Natural killer cell (primary cell): ENCODE results near the gene P2RX6. TPM values are rescaled to one million over a fixed set of nuclear protein-coding genes. Genes with fewer than 3 reads are reported as not detected.

ENCODE experiments used
- ATAC-seq, 3 donors: fragments of 150-1000 bp in 2 of 3; fragments of 200-7000 bp in 1 of 3; cut with Tn5 transposase; 1 replicate in 1 of 3; 2 replicates in 2 of 3; pipeline ENCODE4 v1.10.0; 2021; ENCODE audit warnings: mild to moderate bottlenecking in 2 of 3, moderate library complexity in 2 of 3
- DNase-seq, 2 donors: peaks; one replicate each; pipeline versions ENCODE4 v3.0.0 to v3.0.0-alpha.2; 2013 to 2021; ENCODE audit warnings: mixed read lengths in 1 of 2
- H3K27ac ChIP-seq: one replicate; pipeline ENCODE4 v1.5.1; 2013; ENCODE audit warnings: mild to moderate bottlenecking, low read length
- H3K27me3 ChIP-seq: one replicate; pipeline ENCODE4 v1.6.1; 2013; ENCODE audit warnings: low read length; ENCODE audit not compliant: control insufficient read depth, insufficient read depth
- H3K36me3 ChIP-seq: one replicate; pipeline ENCODE4 v1.6.1; 2013; ENCODE audit warnings: low read length; ENCODE audit not compliant: control insufficient read depth, insufficient read depth
- H3K4me1 ChIP-seq: one replicate; pipeline ENCODE4 v1.6.1; 2013; ENCODE audit warnings: low read length; ENCODE audit not compliant: control insufficient read depth, insufficient read depth
- H3K4me3 ChIP-seq: one replicate; pipeline ENCODE4 v1.5.1; 2013; ENCODE audit warnings: low read length
- H3K9me3 ChIP-seq: one replicate; pipeline ENCODE4 v1.6.1; 2013; ENCODE audit warnings: low read length; ENCODE audit not compliant: control insufficient read depth, insufficient read depth
- H3K27ac Mint-ChIP-seq, 2 donors: one replicate each; pipeline ENCODE4 v1.8.0; 2022; ENCODE audit warnings: mild to moderate bottlenecking in 2 of 2, mixed read lengths in 2 of 2, moderate library complexity in 1 of 2
- H3K27me3 Mint-ChIP-seq, 2 donors: one replicate each; pipeline ENCODE4 v1.8.0; 2022; ENCODE audit warnings: low read depth in 2 of 2, mixed read lengths in 2 of 2
- H3K36me3 Mint-ChIP-seq: one replicate; pipeline ENCODE4 v1.8.0; 2022; ENCODE audit warnings: mixed read lengths
- H3K4me1 Mint-ChIP-seq, 2 donors: one replicate each; pipeline ENCODE4 v1.8.0; 2022; ENCODE audit warnings: mixed read lengths in 2 of 2
- H3K4me3 Mint-ChIP-seq: one replicate; pipeline ENCODE4 v1.8.0; 2022; ENCODE audit warnings: mild to moderate bottlenecking, moderate library complexity, mixed read lengths
- H3K9me3 Mint-ChIP-seq, 2 donors: one replicate each; pipeline ENCODE4 v1.8.0; 2022; ENCODE audit warnings: mixed read lengths in 2 of 2
- CTCF ChIP-seq: fragments of 200-600 bp; IDR thresholded peaks from one replicate; pipeline ENCODE4 v1.8.0; 2022; ENCODE audit warnings: antibody characterized with exemption
- WGBS: methylation state at CpG from one replicate; pipeline ENCODE4 v1.1.7; 2013; ENCODE audit warnings: missing lambda C conversion rate; ENCODE audit not compliant: insufficient coverage; 5-methylcytosine and 5-hydroxymethylcytosine counted together
- intact Hi-C: fragments of 100-400 bp; cut with micrococcal nuclease; formaldehyde crosslinking; loops from one replicate; pipeline ENCODE4 v1.14.2; 2022
- total RNA-seq, 4 donors: library from RNA; stranded (reverse); fragments of 120-200 nt in 1 of 4; gene quantifications; one replicate each; pipeline versions ENCODE4 v1.2.3 to v1.2.4, GENCODE V29; 2013 to 2022

Gene P2RX6
- total RNA-seq, 3 donors from 2014 or later (not counting 1 experiment from before 2014, with no cell fraction given) = 0.14 to 0.93 (median 0.18) TPM

GRCh38 chr22:20979940-20980453 is 35.0 kb upstream of the P2RX6 start:
- Histone ChIP-seq H3K27me3 (no peaks in the 10 kb centered on the region), H3K4me3 (no peak overlapping the region), H3K27ac (no peak overlapping the region), H3K36me3 (no peaks in the 10 kb centered on the region), H3K9me3 (peaks cover 6% of the 10 kb centered on the region), H3K4me1 (peaks cover 32% of the 10 kb centered on the region)
- DNase-seq = no peak
- H3K27me3 Mint-ChIP-seq = no peaks in the 10 kb centered on the region
- peaks cover 2 to 3% of the 10 kb centered on the region in 2 donors for H3K9me3 Mint-ChIP-seq
- no peak for ATAC-seq
- 80% methylated on average over 12 of the region's 13 CpGs for WGBS
- peaks cover 27 to 46% of the 10 kb centered on the region in 2 donors for H3K4me1 Mint-ChIP-seq
- TF ChIP-seq CTCF = no peak
- H3K4me3 Mint-ChIP-seq = peak overlapping the region; percentile 30
- H3K36me3 Mint-ChIP-seq = no peaks in the 10 kb centered on the region
- peak overlapping the region; percentile 77 to 92 for H3K27ac Mint-ChIP-seq
- intact Hi-C loops = loop anchor here (2.0 kb wide), 1 partner anchor 53 kb away; no protein-coding TSS in a partner anchor

- peaks cover 6% of the 10 kb centered on the region for H3K9me3 ChIP-seq
- DNase-seq (no peak), ATAC-seq (no peak)
- peak overlapping the region; percentile 25 for H3K4me3 Mint-ChIP-seq
- no peaks in the 10 kb centered on the region for H3K27me3 Mint-ChIP-seq
- H3K27me3 ChIP-seq = no peaks in the 10 kb centered on the region
- WGBS = 99% methylated on average over 4 of the region's 4 CpGs
- no peak overlapping the region for H3K4me3 ChIP-seq
- peaks cover under 1% of the 10 kb centered on the region for H3K36me3 ChIP-seq
- intact Hi-C loops = loop anchor here (2.0 kb wide), 1 partner anchor 54 kb away; no protein-coding TSS in a partner anchor
- H3K36me3 Mint-ChIP-seq = no peaks in the 10 kb centered on the region
- H3K27ac ChIP-seq = no peak overlapping the region
- peaks cover 27 to 46% of the 10 kb centered on the region in 2 donors for H3K4me1 Mint-ChIP-seq
- peak overlapping the region in 1 of 2 donors; percentile 92 for H3K27ac Mint-ChIP-seq
- peaks cover 32% of the 10 kb centered on the region for H3K4me1 ChIP-seq
- peaks cover 2 to 3% of the 10 kb centered on the region in 2 donors for H3K9me3 Mint-ChIP-seq
- no peak for TF ChIP-seq CTCF
Observed at GRCh38 chr22:20980523-20980922, 34.4 kb upstream of the P2RX6 start.

GRCh38 chr22:20980938-20981722 is 33.8 kb upstream of the P2RX6 start:
- Histone ChIP-seq H3K27ac (peak overlapping the region; percentile 77), H3K36me3 (peaks cover 2% of the 10 kb centered on the region), H3K9me3 (peaks cover 6% of the 10 kb centered on the region), H3K4me3 (peak overlapping the region; percentile 78), H3K27me3 (no peaks in the 10 kb centered on the region), H3K4me1 (peaks cover 32% of the 10 kb centered on the region)
- TF ChIP-seq CTCF = no peak
- 77% methylated on average over 10 of the region's 10 CpGs for WGBS
- Mint-ChIP-seq H3K4me1 (peaks cover 27 to 46% of the 10 kb centered on the region in 2 donors), H3K4me3 (peak overlapping the region; percentile 92), H3K9me3 (peaks cover 2 to 3% of the 10 kb centered on the region in 2 donors), H3K27me3 (no peaks in the 10 kb centered on the region), H3K27ac (peak overlapping the region; percentile 80 to 92), H3K36me3 (no peaks in the 10 kb centered on the region)
- intact Hi-C loops = loop anchor here (2.0 kb wide), 1 partner anchor 54 kb away; no protein-coding TSS in a partner anchor
- DNase-seq = no peak
- no peak for ATAC-seq
